Measurements from ENCODE around the gene SNAP91.
A peak's percentile ranks its signal among the peaks of the same experiment; 100 is the strongest.

The SNAP91 gene

DNA sequence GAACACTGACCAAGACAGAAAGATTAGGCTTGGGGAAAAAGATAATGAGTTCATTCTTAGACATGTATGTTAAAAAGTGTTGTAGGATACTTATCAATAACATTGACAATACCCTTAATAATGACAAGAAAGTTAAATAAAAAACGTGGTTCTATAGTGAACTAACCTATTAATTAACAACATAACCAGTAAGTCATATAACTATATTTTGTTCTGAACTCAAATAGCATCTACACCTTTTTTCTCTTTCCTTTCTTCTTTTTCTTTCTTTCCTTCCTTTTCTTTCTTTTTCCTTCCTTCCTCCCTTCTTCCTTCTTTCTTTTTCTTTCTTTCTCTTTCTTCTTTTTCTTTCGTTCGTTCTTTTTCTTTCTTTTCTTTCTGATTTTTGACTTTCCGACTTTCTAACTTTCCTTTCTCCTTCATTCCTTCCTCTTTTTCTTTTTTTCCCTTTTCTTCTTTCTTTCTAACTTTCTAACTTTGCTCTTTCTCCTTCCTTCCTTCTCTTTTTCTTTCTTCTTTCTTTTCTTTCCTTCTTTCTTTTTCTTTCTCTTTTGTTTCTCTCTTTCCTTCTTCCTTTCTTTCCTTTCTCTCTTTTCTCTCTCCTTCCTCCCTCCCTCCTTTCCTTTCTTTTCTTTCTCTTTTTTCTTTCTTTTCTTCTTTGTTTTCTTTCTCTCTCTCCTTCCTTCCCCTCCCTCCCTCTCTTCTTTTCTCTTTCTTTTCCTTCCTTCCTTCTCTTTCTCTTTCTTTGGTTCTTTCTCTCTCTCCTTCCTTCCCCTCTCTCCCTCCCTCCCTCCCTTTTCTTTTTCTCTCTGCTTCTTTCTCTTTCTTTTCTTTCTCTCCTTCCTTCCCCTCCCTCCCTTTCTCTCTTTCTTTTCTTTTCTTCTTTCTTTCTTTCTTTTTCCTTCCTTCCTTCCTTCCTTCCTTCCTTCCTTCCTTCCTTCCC, 172.0 kb downstream of the SNAP91 start:
- no peak for DNase-seq

DNA sequence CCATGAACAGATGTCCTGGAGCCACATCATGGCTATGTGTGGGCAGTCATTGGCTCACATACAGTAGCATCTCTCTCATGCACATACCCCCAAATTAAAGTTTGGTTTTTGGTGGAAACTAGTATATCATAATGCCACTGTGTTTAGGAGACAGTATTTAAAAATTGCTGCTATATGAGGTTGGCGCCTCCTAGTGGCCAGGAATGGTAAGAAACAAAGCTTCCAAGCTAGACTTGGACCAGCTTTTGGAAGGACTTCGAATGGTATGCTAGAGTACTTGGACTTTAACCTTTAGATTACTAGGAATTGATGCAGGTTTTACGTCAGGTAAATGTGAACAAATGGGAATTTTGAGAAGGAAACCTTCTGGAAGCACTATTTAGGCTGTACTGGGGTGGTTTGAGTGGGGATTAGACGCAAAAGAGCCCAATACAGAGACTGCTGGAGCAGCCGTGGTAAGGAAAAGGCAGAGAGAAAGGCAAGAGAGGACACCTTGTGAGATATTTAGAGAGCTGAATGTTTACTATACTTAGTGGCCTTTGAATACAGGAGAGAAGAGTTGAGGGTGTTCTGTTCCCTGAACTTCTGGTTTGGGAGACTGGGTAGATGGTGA, 172.8 kb downstream of the SNAP91 start:
- peak; percentile 10 for DNase-seq

DNA sequence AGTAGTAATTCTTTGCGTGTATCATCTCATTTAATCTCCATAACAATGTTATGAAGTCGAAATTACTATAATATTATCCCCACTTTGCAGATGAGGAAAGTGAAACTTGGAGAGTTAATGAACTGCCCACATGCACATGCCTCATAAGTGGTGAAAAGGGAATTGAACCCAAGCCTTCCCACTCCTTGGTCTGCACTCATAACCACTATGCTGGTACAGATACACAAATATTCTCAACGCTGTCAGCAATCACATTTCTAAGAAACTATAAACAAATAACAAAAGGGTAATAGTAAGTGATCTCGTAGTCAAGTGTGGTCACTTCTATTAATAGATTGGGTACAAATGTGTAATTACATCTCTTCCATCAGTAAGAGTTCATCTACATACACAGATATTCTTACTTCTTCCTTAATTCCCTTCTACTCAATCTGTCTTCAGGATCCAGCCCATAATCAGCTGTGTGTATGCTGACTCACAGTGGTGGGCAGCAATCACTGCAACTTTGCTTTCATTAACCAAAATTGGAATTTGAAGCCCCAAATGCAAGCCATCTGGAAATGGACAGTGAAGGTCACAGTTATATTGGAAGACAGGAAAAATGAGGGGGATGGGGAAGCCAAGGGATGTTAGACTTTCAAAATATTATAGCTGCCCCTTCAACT, 190.0 kb downstream of the SNAP91 start:
- no peak for DNase-seq

DNA sequence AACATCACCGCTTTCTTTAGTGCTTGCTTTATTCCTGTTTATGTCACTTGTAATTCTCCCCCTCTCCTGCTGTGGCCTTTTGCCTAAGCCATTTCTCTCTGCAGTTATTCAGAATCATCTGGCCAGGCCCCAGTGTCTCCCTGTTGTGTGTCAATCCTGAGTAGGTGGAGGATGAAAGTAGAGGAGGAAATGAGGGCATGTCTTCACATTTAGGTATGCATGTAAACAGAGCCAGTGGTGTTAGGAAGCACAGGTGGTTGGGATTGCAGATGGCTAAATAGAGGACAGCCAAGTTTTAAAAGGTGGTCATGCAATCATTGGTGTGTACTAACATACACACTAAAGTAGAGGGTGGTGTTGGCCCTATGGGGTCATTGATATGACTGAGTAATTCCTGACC, 191.4 kb downstream of the SNAP91 start:
- DNase-seq: no peak

DNA sequence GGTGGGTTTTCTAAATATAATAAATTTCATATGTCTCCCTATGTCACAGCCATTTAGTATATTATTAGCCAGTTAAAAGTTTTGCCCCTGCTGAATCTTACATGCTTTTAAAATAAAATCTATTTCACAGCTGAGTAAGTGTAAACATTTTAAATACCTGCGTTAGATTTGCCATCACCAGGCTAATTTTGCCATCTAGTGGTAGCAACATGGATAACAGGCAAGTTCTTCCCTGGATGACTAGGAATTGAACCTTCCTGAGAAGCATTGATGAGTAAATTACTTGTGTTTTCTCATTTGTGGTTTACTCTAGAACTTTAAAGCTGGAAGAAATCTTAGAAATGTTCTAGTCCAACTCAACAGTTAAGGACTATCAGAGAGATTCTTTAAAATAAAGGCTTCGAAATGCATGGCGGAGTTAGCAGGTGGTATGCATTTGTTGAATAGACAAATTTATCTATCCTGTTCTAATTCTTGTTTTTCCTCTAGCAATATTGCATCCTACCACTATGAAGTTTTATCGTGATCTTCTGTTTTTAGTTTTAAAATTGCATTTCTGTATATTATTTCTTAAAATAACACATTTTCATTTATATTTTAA, 193.9 kb downstream of the SNAP91 start:
- no peak for DNase-seq

DNA sequence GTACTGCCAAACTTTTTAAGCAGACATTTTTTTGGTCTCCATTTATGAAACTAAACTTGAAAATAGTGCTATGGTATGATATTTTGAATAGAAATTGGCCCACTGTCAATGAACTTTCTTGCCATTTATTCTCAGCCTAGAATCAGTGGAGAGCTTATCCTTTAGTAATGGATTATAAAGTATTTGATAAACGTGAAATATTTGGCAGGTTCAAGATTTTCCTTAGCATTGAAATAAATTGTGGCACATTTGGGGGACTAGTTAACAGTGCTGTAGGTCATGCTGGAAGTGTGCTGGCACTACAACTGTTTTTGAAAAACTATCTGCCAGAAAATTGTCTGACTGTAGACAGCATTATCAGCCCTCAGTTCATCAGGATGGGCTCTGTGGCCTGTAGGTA, 194.4 kb downstream of the SNAP91 start:
- DNase-seq: no peak

DNA sequence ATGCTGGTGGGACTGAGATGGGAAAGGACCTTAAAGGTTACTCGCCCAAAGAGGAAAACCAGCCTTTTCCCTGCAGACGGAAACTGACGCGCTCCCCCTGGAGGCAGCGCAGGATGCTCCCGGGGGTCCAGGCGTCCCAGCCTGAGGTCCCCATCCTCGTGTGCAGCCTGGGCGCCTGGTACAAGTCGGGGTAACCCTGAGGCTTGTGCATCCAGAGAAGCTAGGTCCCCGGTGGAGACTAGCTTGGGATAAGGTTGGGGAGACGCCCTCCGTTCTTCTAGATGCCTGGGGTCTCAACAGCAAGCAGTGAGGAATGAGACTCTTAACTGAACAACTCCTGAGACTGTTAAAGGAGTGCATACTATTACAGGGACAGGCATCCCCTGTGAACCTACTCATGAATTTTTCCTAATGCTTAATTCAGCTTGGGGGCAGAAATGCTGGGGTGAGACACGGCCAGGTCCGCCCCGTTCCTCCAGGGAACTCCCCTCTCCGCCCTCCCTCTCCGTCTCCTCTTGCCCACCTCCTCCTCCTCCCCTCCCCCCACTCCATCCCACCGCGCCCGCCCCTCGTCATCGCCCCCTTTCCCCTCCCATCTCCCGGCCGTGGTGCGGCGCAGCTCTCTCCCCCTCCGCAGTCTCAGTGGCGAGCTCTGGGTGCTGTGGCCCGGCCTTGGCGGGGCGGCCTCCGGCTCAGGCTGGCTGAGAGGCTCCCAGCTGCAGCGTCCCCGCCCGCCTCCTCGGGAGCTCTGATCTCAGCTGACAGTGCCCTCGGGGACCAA, 196.8 kb downstream of the SNAP91 start, which contains the start of gene PRSS35:
PRSS35 (plus strand) TSS at position 634 of the 781 bp plus-strand sequence. CDS start 10,908 bp downstream, outside the sequence.
- DNase-seq: no peak

DNA sequence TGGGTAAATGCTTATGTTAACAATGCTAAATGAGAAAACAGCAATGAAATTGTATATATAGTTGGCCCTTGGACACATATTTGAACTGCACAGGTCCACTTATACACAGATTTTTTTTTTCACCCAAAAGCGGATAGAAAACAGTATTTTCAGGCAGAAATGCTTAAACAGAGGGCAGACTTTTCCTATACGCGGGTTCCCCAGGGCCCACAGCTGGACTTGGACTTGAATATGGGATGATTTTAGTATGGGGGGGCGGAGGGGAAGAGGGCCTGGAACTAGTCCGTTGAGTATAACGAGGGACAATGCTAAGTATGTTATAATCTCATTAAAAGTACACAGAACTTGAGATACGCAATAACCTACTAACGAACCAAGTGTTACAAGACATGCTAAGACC, 197.6 kb downstream of the SNAP91 start:
- DNase-seq: no peak

DNA sequence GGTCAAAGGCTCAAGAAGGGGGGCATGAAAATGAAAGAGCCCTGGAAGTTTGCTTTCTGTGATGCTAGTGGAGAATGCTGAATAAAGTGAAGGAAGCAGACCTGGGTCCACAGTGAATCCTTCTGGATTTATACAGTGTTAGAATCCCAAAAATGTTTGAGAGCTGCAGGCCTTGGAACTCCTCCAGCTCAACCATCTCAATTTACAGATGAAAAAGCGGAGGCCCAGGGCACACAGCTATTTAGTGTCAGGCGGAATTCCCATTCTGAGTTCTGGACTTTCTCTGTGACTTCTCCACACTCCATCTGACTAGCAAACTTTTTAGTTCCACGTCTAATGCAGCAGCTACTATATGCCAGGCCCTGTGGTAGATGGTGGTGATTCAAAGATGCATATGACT, 198.1 kb downstream of the SNAP91 start:
- no peak for DNase-seq

DNA sequence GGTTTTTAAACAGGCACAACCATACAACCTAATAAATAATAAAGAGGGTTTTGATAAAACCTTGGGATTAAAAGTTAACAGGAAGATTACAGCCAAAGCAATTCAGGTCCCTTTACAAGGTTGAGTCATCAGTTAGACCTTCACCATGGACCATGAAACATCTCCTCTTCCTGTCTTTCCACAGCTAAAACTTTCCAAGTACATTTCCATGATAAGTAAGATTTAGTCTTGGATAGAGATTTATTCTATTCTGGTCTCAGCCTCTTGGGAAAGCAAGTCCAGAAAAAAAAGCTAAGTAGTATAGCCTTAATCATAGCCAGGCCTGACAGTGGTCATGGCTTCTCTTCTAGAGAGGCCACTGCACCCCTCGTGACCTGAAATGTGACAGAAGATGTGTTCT, 199.5 kb downstream of the SNAP91 start:
- DNase-seq: no peak

DNA sequence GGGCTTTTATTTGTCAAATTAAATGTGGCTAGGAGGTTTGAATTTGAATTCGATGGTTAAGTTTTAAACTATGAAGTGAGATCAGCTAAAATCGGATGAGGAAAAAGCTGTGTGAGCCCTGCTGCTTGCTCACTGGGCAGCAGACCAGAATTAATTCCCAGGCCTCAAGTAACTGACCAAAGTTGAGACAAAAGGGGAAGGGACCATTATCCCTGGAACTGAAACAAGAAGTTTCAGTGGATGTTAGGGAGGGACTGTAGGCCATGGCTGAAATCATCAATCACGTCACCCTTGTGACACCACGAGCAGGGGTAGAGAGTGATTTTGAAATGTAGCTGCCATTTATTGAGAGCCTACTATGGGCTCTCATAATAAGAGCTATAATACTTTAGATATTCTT, 203.5 kb downstream of the SNAP91 start:
- DNase-seq: no peak
